Hindlimb muscle (tissue), 1 donor: ENCODE results near the gene EGF. TPM values are rescaled to one million over a fixed set of nuclear protein-coding genes. Genes with fewer than 3 reads are reported as not detected.
"Not testable (repeated sequence)": the region's sequence is repeated elsewhere in the genome, so short reads cannot be mapped to it uniquely, and the experiment has no call there.

ENCODE experiments used
- DNase-seq: peaks from one replicate; pipeline ENCODE4 v3.0.0-alpha.2; 2013
- polyA plus RNA-seq: library from polyadenylated mRNA; unstranded; fragments of 120-200 nt; gene quantifications from one replicate; pipeline ENCODE4 v1.2.1, GENCODE V29; 2013; ENCODE audit not compliant: insufficient read length

The EGF gene
- polyA plus RNA-seq, 1 donor, result 16.4 TPM

DNA sequence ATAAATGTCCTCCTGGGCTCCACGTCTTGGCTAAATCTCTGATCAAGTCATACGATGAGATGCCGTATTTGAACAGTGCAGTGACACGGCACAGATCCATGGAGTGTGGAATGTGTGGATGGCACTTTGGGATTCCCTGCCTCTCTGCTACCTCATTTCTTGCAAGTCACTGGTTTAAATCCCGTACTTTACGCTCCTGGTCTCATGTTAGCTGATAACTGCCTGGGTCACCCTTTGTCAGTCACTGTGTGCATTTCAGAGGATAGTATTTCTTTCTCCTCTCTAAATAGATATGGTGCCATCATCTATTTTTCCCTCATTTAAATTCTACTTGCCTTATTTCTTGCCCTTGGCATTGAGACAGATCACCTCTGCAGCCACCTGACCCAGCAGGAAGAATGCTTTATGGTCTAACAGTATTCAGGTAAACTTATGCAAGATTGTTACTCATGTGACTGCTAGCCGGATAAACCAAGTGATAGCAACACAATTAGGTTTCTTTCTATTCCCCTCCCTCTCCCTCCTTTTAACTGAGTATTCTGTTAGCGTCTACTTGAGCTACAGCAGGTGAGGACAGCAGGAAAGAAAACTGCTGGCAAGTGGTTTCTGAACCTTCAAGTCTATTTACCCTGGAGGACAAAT is 2.8 kb downstream of the EGF start:
- DNase-seq, result no peak

- no peak for DNase-seq
Observed at GRCh38 chr4:109916027-109916409, 3.3 kb downstream of the EGF start.

DNA sequence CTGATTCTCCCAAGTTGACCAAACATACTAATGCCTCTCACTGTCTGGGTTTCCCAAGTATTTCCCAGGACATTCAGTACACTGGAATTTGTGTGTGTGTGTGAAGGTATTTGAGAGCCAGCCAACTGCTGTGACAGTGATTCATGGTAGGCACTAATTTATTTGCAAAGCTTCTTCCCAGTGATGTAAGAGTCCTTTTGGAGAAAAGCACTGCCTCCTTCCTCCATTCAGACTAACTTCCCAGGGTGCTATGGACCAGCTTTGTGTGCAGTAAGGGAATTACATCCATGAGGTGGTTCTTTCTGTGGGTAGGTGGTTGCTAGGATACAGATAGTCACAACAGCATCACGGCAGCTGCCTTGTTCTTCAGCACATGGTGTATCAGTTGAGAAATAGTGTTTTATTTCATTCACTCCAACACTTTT is 8.7 kb downstream of the EGF start:
- no peak for DNase-seq

GRCh38 chr4:109925396-109925795 is 12.7 kb downstream of the EGF start:
- no peak for DNase-seq

DNA sequence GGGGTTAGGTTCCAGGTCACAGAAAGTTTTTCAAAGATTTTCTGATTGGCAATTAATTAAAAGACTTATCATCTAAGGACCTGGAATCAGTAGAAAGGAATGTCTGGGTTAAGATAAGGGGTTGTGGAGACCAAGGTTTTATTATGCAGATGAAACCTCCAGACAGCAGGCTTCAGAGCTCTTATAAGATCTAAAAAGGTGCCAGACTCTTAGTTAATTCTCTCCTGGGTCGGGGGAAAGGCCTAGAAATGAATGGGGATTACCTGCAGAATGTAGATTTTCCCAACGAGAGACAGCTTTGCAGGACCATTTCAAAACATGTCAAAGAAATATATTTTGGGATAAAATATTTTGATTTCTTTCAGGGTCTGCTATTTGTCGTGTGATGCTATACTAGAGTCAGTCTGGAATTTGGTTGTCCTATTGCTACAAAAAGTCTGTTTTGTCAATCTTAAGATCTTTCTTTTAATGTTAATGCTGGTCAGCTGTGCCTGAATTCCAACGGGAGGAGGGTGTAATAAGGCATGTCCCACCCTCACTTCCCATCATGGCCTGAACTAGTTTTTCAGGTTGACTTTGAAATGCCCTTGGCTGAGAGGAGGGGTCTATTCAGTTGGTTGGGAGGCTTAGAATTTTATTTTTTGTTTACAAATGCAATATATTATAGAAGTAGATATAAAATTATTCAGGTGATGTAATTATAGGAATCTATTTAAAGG is 15.8 kb downstream of the EGF start:
- no peak for DNase-seq

DNA sequence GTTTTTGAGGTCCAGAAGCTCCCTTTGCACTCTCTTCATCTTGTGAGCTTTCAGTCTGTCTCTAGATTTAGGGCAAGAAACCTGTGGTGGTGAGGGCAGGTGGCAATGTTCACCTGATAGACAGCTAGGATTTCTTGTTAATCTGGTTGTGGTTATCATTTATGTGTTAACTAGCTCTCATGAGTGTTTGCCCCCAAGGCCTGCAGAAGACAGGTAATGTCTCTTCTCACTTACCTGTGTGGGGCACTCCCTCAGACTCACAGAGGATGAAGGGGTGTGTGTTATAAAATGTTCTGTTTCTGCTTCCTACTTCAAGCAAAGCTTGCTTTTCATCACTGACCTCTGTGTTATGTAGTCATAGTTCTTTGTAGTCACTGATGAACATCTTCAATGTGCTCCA is 17.8 kb downstream of the EGF start:
- no peak for DNase-seq

DNA sequence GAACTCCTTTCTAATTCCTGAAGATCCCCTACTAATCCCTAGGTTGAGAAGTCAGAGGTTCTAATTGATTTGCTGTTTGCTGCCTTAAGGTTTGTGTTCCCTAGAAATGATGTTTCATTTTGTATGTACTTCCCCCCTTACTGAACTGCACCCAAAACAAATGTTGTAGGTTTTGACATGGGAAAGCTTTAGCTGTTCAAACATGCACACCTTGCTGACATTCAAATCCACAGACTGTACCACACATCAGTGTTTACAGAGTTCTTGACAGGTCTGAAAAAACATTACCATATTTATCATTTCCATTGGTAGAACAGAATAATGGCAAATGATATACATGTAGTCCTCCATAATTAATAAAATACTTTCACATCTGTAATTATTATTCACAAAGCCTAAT is 18.2 kb downstream of the EGF start:
- no peak for DNase-seq

GRCh38 chr4:109931318-109931717 is 18.6 kb downstream of the EGF start:
- no peak for DNase-seq

GRCh38 chr4:109937352-109937751 is 24.7 kb downstream of the EGF start:
- not testable (repeated sequence) for DNase-seq

GRCh38 chr4:109939190-109939589 is 26.5 kb downstream of the EGF start:
- DNase-seq, result no peak

GRCh38 chr4:109942292-109942926 is 29.7 kb downstream of the EGF start:
- DNase-seq, result no peak

DNA sequence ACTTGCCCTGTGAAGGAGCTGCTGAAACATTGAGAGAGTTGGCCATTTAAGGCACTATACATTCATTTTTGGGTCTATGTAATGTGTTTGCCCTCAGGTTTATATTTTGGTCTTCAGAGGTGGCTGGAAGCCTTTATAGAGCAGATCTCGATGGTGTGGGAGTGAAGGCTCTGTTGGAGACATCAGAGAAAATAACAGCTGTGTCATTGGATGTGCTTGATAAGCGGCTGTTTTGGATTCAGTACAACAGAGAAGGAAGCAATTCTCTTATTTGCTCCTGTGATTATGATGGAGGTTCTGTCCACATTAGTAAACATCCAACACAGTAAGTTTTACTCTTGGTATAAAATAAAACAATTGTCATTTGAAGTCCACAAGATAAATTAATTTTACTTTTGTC is 31.1 kb downstream of the EGF start:
- DNase-seq, result no peak

DNA sequence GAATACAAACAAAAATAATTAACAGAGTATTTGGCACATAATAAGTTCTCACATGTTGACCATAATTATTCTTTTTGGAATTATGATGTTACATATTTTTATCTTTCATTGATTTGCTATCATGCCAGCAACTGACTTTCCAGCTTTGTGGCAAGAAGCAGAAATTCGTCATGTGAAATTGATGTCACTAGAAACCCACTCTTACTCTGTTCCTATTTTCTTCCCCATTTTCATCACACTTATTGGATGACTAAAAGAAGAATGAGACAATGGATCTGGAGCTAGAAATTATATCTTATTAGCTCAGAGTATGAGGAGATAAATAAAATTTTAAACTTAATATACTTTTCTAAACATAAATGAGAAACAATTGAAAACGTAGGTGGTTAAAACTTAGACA is 31.9 kb downstream of the EGF start:
- no peak for DNase-seq

DNA sequence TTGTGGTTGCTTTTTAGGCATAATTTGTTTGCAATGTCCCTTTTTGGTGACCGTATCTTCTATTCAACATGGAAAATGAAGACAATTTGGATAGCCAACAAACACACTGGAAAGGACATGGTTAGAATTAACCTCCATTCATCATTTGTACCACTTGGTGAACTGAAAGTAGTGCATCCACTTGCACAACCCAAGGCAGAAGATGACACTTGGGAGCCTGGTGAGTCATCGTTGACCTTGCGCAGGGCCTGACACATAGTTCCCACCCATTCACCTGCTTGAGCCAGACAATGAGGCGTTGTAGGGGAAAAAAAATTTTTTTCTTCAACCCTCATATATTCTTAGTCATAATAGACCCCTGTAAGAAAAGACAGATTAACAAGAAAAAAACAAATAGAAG is 32.4 kb downstream of the EGF start:
- no peak for DNase-seq

DNA sequence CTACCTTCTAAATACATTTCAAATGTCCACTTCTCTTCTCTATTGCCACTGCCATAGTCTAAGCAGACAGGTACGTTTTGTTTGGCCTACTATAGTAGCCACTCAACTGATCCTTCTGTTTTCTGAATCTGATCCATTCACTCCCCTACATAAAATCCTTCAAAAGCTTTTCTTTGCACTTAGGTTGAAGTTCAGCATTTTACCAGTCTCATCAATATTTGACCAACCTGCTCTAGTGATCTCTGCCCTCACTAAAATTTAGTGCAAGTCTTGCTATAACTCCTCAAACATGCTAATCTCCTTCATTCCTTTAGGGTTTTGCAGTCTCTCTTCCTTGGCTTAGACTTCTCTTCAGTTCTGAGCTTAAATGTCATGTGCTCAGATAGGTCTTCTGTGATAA is 33.4 kb downstream of the EGF start:
- no peak for DNase-seq

DNA sequence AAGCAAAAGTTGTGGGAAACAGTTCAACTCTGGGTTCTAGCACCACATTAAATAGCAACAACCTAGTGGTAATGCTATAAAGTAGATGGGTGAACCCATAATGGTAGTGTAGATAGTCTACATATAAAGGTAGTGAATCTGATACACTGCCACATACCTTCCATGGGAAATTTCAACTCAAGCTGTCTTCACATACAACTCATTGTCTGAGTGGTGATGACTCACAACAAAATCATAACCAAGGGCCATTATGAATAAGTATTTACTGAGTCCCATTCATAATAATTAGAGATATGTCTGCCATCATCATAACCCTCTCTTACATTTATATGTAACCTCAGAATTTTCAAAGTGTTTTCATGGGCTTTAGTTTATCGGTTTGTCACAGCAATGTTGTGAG is 34.8 kb downstream of the EGF start:
- DNase-seq, result no peak

GRCh38 chr4:109947918-109948317 is 35.2 kb downstream of the EGF start:
- DNase-seq, result no peak

- DNase-seq, result not testable (repeated sequence)
Observed at GRCh38 chr4:109949099-109949718, 36.5 kb downstream of the EGF start.

GRCh38 chr4:109952612-109953011 is 39.9 kb downstream of the EGF start:
- no peak for DNase-seq

GRCh38 chr4:109953556-109953955 is 40.9 kb downstream of the EGF start:
- DNase-seq, result no peak

DNA sequence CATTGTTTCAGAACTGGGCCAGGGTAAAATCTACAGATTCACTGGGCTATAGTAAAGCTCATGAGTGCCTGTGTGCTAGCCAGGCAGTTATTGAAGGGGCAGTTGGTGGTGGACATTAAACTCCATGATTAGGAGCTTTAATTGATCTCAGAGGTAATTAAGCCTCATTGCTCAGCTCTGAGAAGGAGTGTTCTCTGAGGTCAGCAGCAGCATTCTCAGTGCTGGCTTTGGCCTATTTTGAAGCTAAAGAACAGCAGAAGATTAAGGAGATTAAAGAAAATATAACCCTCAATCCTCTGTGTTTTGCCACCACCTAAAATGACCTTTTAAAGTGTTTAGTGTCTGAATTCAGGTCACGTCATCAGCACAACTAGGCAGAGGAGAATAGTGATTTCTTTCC is 42.5 kb downstream of the EGF start:
- DNase-seq, result no peak

DNA sequence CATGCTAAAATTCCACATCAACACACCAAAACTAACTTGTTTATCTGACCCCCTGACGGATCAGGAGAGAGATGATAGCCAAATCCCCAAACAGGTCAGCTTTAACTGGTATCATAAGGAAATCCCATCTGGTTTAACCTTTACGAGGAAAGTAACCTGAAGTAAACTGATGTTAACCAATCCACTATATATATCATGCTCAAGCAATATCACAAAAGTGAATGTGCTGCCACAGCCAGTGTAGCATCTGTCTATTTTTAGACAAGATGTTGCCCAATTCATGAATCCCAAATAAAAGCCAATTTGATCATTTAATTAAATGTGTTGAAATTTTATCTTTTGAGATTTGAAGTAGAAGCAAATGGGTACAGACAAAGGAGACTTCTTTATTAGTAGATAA is 44.5 kb downstream of the EGF start:
- DNase-seq, result no peak

DNA sequence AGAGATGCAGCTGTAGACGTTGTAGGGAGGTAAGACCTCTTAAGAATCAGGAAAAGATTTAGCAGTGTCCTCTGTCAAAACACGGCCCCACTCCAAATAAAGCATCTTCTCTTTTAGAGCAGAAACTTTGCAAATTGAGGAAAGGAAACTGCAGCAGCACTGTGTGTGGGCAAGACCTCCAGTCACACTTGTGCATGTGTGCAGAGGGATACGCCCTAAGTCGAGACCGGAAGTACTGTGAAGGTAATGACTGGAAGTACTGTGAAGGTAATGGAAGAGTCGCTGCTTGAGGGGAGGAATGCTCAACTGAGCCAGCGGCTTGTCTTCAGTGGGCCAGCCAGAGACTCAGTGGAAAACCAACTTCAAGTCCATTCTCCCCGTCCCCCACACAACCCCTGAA is 46.5 kb downstream of the EGF start:
- no peak for DNase-seq

DNA sequence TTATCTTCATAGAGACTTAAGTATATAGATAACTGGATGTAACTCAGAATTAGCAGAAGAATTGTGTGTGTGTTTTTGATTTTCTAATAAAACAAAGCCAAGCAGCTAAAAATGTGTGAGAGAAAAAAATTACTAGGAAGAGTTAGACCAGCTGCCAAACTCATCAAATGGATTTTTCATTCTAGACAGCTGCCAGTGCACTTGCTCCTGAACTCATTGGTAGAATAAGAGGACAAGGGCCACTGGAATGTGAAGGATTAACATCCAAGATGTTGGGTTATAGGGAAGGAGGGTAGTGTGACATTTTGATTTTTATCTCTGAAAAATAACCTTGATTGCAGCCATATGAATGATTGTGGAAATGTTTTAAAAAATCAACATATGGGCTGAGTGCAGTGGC is 49.7 kb downstream of the EGF start:
- no peak for DNase-seq
